ENCODE results near the gene PCDHGA5. TPM values are rescaled to one million over a fixed set of nuclear protein-coding genes. Genes with fewer than 3 reads are reported as not detected.
"Not testable (repeated sequence)": the region's sequence is repeated elsewhere in the genome, so short reads cannot be mapped to it uniquely, and the experiment has no call there.

PCDHGA5 gene
- total RNA-seq, 1 experiment from 2014 or later: 1.8 TPM

DNA sequence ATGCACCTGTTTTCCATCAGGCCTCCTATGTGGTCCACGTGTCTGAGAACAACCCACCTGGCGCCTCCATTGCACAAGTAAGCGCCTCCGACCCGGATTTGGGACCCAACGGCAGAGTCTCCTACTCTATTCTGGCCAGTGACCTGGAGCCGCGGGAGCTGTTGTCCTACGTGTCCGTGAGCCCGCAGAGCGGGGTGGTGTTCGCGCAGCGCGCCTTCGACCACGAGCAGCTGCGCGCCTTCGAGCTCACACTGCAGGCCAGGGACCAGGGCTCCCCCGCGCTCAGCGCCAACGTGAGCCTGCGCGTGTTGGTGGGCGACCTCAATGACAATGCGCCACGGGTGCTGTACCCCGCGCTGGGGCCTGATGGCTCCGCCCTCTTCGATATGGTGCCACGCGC is 12.4 kb upstream of the PCDHGA5 start:
- DNase-seq (ENCODE audit: low read depth): no peak

DNA sequence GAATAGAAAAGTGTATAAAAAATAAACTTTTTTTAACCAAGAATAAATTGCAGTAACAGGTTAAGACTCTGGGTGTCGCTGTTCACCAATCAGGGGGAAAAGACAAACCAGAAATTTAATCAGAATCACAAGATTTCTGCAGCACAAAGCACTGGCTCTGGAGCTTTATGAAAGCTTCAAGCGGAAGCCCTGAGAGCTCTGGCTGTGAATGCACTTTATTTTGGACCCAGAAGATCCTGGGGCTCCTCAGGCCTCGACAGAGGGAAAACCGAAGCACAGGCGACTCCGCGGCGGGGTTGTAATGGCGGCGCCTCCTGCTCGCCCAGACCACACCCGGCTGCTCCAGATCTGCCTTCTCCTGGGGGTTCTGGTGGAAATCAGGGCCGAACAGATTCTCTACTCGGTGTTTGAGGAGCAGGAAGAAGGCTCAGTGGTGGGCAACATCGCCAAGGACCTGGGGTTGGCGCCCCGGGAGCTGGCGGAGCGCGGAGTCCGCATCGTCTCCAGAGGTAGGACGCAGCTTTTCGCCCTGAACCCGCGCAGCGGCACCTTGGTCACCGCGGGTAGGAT is 9.0 kb upstream of the PCDHGA5 start, which contains the start of gene PCDHGA4:
Gene PCDHGA4 (plus strand): TSS at position 122 of the 570 bp plus-strand sequence. CDS start 87 bp downstream, at position 209.
- DNase-seq (ENCODE audit: low read depth): no peak

DNA sequence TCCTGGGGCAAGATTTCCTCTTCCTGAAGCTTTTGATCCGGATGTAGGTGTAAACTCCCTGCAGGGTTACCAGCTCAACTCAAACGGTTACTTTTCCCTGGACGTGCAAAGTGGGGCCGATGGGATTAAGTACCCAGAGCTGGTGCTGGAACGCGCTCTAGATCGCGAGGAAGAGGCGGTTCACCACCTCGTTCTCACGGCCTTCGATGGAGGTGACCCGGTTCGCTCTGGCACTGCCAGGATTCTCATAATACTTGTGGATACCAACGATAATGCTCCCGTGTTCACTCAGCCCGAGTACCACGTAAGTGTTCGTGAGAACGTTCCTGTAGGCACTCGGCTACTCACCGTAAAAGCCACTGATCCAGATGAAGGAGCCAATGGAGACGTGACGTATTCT is 8.3 kb upstream of the PCDHGA5 start:
- no peak for DNase-seq (ENCODE audit: low read depth)

DNA sequence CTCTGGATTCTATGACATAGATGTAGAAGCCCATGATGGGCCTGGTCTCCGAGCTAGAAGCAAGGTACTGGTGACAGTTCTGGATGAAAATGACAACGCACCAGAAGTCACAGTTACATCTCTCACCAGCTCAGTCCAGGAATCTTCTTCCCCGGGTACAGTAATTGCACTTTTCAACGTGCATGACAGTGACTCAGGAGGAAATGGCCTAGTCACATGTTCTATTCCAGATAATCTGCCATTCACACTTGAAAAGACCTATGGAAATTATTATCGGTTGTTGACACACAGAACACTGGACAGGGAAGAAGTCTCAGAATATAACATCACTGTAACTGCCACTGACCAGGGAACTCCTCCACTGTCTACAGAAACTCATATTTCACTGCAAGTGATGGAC is 7.8 kb upstream of the PCDHGA5 start:
- DNase-seq (ENCODE audit: low read depth): no peak

DNA sequence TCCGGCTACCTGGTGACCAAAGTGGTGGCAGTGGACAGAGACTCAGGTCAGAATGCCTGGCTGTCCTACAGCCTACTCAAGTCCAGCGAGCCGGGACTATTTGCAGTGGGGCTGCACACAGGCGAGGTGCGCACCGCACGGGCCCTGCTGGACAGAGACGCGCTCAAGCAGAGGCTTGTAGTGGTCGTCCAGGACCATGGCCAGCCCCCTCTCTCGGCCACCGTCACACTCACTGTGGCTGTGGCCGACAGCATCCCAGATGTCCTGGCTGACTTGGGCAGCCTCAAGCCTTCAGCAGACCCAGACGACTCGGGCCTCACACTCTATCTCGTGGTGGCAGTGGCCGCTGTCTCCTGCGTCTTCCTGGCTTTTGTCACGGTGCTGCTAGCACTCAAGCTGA is 7.0 kb upstream of the PCDHGA5 start:
- DNase-seq (ENCODE audit: low read depth): no peak

DNA sequence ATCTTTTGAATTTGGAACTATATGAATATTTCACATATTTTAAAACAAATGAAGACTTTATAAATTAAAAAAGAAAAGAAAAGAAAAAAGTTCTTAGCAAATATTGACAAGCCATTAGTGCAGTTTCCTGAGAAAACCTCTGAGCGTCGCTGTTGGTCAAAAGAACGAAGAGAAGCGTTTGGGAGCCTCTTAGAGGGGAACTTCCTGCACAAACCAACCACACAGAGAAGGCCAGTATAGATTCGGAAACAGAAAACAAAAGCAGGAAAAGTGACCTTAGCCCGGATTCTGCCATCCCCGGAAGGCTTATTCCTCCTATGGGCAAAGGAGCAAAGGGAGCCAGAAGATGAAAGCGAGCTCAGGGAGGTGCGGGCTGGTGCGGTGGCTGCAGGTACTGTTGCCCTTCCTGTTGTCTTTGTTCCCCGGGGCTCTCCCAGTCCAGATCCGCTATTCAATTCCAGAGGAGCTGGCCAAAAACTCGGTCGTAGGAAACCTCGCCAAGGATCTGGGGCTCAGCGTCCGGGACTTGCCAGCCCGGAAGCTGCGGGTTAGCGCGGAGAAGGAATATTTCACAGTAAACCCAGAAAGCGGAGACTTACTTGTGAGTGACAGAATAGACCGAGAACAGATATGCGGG is 4.1 kb upstream of the PCDHGA5 start, which contains the start of gene PCDHGB2:
Gene PCDHGB2 (plus strand): TSS at position 205 of the 637 bp plus-strand sequence. CDS start 142 bp downstream, at position 347.
- DNase-seq (ENCODE audit: low read depth): peak; percentile 74

DNA sequence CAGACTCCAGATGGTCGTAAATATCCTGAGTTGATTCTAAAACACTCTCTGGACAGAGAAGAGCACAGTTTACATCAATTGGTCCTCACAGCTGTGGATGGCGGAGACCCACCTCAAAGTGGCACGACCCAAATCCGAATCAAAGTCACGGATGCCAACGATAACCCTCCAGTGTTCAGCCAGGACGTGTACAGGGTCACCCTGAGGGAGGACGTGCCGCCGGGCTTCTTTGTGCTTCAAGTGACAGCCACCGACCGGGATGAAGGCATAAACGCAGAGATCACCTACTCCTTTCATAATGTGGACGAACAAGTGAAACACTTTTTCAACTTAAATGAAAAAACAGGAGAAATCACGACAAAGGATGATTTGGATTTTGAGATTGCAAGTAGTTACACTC is 3.3 kb upstream of the PCDHGA5 start:
- DNase-seq (ENCODE audit: low read depth): no peak

DNA sequence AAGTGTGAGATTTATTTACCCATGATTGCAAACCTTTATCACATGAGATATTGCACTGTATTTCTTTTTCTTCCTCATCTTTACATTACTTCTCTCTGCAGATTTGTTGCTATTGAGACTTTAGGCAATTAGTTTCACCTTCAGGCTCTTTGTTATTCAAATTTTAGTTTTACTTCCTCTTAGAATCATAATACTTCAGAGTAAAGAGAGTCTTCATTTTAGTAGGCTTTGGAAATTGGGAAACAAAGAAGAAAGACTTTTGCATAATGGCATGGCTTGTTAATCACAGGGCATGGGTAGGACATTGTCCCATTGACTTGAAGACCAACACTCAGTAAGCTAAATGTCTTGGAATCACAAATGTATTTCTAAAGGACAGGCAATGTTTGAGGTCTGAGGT is 1.2 kb upstream of the PCDHGA5 start:
- DNase-seq (ENCODE audit: low read depth): no peak

DNA sequence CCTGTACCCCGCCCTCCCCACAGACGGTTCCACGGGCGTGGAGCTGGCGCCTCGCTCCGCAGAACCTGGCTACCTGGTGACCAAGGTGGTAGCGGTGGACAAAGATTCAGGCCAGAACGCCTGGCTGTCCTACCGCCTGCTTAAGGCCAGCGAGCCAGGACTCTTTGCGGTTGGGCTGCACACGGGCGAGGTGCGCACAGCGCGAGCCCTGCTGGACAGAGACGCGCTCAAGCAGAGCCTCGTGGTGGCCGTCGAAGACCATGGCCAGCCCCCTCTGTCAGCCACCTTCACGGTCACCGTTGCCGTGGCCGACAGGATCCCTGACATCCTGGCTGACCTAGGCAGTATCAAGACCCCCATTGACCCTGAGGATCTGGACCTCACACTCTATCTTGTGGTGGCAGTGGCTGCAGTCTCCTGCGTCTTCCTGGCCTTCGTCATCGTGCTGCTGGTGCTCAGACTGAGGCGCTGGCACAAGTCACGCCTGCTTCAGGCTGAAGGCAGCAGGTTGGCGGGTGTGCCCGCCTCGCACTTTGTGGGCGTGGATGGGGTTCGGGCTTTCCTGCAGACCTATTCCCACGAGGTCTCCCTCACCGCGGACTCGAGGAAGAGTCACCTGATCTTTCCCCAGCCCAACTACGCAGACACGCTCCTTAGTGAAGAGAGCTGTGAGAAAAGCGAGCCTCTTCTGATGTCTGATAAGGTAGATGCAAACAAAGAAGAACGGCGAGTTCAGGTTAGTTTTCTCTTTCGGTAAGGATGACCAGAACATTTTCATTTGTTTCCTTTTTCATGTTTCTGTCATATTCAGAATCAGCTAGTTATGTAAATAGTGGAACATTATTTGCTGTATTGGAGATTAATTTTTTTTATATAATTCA is 2.3 kb downstream of the PCDHGA5 start:
- no peak for DNase-seq (ENCODE audit: low read depth)

DNA sequence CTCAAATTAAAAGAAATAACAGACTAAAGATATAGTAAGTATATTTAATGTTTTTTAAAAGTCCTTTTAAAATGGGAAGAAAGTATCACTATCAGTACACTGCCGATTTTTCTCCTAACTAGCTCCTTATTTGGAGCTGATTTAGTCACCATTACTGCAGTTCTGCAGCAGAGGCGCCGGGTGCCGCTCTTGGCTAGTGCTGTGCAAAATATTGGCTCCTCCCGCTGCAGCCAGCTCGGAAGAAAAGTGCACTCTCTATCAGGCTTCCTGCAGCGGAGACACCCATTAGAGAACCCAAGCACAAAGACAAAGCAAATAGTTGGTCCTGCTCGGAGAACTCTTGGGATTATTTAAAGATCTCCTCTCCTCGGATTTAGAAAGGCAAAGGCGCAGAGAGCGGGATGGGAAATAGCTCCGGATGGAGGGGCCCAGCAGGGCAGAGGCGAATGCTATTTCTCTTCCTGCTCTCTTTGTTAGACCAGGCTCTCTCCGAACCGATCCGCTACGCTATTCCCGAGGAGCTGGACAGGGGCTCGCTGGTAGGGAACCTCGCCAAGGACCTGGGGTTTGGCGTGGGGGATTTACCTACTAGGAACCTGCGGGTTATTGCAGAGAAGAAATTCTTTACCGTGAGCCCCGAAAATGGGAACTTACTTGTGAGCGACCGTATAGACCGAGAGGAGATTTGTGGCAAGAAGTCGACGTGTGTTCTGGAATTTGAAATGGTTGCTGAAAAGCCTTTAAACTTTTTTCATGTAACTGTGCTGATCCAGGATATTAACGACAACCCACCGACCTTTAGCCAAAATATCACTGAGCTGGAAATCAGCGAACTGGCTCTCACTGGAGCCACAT is 6.3 kb downstream of the PCDHGA5 start, which contains the start of gene PCDHGB3:
Gene PCDHGB3 (plus strand): TSS at position 249 of the 855 bp plus-strand sequence. CDS start 153 bp downstream, at position 402.
- peak; percentile 42 for DNase-seq (ENCODE audit: low read depth)

DNA sequence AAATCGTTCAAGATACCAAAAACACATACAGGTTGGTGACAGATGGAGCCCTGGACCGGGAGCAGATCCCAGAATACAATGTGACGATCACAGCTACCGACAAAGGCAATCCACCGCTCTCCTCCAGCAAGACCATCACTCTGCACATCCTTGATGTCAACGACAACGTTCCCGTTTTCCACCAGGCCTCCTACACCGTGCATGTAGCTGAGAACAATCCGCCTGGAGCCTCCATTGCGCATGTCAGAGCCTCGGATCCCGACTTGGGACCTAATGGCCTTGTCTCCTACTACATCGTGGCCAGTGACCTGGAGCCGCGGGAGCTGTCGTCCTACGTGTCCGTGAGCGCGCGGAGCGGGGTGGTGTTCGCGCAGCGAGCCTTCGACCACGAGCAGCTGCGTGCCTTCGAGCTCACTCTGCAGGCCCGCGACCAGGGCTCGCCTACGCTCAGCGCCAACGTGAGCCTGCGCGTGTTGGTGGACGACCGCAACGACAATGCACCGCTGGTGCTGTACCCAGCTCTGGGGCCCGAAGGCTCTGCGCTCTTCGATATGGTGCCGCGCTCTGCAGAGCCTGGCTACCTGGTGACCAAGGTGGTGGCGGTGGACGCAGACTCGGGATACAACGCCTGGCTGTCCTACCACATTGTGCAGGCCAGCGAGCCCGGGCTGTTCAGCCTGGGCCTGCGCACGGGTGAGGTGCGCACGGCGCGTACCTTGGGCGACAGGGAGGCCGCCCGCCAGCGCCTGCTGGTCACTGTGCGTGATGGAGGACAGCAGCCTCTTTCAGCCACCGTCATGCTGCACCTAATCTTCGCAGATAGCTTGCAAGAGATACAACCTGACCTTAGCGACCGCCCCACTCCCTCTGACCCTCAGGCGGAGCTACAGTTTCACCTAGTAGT is 7.9 kb downstream of the PCDHGA5 start:
- no peak for DNase-seq (ENCODE audit: low read depth)

DNA sequence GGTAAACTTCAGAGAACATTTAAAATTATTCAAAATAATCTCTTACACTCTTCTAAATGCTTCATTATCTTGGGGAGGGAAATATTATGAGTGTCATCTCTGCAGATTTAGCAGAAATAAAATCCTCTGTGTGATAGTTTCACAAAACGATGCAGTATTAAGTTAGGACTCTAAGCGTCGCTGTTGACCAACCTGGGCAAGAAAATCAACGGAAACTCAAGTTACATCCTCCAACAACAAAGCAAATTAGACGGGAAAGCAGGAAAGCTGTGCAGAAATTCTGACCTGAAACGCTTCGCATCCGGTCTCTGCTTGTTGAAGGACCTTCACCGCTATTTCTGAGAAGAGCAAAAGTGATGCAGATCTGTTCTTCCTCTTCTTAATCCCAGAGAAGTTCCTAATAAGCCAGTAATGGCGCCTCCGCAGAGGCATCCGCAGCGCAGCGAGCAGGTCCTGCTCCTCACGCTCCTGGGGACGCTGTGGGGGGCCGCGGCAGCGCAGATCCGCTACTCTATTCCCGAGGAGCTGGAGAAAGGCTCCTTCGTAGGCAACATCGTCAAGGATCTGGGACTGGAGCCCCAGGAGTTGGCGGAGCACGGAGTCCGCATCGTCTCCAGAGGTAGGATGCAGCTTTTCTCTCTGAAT is 9.8 kb downstream of the PCDHGA5 start, which contains the start of gene PCDHGA6:
Gene PCDHGA6 (plus strand): TSS at position 219 of the 645 bp plus-strand sequence. CDS start 193 bp downstream, at position 412.
- no peak for DNase-seq (ENCODE audit: low read depth)

DNA sequence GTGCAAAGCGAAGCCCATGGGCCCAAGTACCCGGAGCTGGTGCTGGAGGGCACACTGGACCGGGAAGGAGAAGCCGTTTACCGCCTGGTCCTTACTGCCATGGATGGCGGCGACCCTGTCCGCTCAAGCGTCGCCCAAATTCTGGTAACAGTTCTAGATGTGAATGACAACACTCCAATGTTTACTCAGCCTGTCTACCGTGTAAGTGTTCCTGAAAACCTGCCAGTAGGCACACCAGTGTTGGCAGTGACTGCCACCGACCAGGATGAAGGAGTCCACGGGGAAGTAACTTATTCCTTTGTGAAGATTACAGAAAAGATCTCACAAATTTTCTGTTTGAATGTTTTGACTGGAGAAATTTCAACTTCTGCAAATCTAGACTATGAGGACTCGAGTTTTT is 10.7 kb downstream of the PCDHGA5 start:
- no peak for DNase-seq (ENCODE audit: low read depth)

DNA sequence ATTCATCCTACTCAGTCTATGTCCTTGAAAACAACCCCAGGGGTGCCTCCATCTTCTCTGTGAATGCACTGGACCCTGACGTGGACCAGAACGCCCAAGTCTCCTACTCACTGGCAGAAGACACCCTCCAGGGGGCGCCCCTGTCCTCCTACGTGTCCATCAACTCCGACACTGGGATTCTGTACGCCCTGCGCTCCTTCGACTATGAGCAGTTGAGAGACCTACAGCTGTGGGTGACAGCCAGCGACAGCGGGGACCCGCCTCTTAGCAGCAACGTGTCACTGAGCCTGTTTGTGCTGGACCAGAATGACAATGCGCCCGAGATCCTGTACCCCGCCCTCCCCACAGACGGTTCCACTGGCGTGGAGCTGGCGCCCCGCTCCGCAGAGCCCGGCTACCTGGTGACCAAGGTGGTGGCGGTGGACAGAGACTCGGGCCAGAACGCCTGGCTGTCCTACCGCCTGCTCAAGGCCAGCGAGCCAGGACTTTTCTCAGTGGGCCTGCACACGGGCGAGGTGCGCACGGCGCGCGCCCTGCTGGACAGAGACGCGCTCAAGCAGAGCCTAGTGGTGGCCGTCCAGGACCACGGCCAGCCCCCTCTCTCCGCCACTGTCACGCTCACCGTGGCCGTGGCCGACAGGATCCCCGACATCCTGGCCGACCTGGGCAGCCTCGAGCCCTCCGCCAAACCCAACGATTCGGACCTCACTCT is 11.6 kb downstream of the PCDHGA5 start:
- not testable (repeated sequence) for DNase-seq (ENCODE audit: low read depth)

DNA sequence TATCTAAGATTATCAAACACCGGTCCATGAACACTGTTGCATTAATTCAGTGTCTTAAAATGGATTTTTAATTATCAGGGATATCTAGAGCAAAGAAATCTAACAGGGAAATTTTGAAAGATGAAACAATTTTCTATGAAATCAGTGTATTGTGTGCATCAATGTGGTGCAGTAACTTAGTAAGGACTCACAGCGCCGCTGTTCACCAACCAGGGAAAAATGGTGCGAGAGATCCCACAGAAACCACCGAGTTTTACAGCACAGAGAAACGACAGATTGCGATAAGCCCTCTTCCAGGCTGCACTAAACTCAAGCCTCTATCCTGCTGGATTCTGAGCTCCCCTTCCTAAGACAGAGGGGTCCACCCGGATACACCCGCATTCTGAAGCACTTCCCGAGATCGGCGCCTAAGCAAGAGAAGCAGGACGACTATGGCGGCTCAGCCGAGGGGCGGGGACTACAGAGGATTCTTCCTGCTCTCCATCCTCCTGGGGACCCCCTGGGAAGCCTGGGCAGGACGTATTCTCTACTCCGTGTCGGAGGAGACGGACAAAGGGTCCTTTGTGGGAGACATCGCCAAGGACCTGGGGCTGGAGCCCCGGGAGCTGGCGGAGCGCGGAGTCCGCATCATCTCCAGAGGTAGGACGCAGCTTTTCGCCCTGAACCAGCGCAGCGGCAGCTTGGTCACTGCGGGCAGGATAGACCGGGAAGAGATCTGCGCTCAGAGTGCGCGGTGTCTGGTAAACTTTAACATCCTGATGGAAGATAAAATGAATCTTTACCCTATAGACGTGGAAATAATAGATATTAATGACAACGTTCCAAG is 18.7 kb downstream of the PCDHGA5 start, which contains the start of gene PCDHGA7:
Gene PCDHGA7 (plus strand): TSS at position 274 of the 826 bp plus-strand sequence. CDS start 158 bp downstream, at position 432.
- peak; percentile 62 for DNase-seq (ENCODE audit: low read depth)

DNA sequence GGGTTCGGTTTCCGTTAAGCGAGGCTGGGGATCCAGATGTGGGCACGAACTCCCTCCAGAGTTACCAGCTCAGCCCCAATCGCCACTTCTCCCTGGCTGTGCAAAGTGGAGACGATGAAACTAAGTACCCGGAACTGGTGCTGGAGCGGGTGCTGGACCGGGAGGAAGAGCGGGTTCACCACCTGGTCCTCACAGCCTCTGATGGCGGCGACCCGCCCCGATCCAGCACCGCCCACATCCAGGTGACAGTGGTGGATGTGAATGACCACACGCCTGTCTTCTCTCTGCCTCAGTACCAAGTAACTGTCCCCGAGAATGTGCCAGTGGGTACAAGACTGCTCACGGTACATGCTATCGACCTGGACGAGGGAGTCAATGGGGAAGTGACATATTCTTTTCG is 19.4 kb downstream of the PCDHGA5 start:
- DNase-seq (ENCODE audit: low read depth): no peak

DNA sequence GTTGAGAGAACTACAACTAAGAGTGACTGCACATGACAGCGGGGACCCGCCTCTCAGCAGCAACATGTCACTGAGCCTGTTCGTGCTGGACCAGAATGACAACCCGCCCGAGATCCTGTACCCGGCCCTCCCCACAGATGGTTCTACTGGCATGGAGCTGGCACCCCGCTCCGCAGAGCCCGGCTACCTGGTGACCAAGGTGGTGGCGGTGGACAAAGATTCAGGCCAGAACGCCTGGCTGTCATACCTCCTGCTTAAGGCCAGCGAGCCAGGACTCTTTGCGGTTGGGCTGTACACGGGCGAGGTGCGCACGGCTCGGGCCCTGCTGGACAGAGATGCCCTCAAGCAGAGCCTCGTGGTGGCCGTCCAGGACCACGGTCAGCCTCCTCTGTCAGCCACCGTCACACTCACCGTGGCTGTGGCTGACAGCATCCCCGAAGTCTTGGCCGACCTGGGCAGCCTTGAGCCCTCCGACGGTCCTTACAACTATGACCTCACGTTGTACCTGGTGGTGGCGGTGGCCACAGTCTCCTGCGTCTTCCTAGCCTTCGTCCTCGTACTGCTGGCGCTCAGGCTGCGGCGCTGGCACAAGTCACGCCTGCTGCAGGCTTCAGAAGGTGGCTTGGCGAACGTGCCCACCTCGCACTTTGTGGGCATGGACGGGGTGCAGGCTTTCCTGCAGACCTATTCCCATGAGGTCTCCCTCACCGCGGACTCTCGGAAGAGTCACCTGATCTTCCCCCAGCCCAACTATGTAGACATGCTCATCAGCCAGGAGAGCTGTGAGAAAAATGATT is 20.7 kb downstream of the PCDHGA5 start:
- DNase-seq (ENCODE audit: low read depth): no peak
